ENCODE measurements around the gene LYZL6. TPM values are rescaled to one million over a fixed set of nuclear protein-coding genes. Genes with fewer than 3 reads are reported as not detected.

Gene LYZL6
- total and polyA plus RNA-seq, 8 donors: not detected

DNA sequence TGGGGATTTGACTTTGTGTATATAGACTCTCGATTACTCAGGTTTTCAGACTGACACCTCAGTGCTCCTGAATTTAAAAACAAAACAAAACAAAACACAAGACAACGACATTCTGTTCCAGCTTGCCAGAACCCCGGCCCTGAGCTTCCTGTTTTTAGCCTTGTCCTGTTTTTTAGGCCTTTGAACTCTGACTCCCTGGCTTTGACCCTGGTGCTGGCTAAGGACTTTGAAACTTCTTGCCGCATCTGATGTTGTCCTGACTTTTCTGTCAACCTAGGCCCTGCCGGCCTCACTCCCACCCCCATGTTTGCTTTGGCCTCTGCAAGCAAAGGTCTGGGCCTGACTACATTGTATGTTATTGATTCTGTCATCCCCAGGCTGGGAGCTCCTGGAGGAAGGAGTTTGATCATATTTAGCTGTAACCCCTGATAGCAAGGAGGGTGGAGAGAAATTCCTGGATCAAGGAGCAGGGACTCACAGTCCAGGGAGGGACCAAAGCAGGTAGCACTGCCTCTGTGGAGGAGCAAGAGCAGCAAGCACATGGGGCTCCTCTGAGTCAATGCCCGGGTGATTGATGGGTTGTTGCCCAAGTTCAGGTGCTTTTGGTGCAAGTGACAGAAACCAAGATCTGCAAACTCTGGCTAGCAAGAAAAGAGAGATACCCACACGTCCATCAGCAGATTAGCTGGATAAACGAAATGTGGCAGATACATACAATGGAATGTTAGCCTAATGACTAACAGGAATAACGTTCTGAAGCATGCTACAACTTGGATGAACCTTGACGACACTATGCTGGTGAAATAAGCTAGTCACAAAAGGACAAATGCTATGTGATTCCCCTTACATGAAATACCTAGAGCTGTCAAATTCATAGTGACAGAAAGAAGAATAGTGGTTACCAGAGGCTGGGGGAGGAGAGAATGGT, 30.1 kb upstream of the LYZL6 start:
- ATAC-seq: peak; percentile 55 to 82 (median 74)

DNA sequence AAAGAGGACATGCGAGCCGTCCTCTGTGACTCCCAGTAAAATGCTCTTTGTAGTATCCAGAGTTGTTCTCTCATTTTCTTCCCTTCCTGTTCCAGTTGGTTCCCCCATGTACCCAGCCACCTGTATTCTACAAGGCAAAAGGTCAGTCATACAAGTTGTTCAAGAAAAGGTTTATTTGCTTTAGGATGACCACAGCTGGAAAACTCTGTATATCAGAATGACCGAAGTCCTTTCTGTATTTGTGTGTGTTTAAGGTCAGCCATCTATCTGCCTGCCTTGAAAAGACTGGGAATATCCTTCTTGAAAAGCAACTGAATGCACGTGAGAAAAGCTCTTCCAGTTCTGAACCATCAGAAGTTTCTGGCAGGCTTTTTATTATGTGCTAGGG, 29.4 kb upstream of the LYZL6 start:
- TF ChIP-seq, protein P1, sequence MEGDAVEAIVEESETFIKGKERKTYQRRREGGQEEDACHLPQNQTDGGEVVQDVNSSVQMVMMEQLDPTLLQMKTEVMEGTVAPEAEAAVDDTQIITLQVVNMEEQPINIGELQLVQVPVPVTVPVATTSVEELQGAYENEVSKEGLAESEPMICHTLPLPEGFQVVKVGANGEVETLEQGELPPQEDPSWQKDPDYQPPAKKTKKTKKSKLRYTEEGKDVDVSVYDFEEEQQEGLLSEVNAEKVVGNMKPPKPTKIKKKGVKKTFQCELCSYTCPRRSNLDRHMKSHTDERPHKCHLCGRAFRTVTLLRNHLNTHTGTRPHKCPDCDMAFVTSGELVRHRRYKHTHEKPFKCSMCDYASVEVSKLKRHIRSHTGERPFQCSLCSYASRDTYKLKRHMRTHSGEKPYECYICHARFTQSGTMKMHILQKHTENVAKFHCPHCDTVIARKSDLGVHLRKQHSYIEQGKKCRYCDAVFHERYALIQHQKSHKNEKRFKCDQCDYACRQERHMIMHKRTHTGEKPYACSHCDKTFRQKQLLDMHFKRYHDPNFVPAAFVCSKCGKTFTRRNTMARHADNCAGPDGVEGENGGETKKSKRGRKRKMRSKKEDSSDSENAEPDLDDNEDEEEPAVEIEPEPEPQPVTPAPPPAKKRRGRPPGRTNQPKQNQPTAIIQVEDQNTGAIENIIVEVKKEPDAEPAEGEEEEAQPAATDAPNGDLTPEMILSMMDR (IDR thresholded peaks at IDR 0.05): no peak
- Histone ChIP-seq H3K27me3 (no peaks in the 10 kb centered on the region), H3K27ac (no peak overlapping the region), H3K4me1 (peaks cover 0 to 10% (median 7%) of the 10 kb centered on the region in 3 donors), H3K4me3 (no peak overlapping the region), H3K36me3 (no peaks in the 10 kb centered on the region), H3K9me3 (no peaks in the 10 kb centered on the region)
- ATAC-seq (peak in 2 of 4 donors; percentile 5 to 6), FAIRE-seq (no peak), DNase-seq (no peak)
- 63 to 68% methylated on average over 4 of the region's 4 CpGs for WGBS, 2 donors
- intact Hi-C loops (cut with DNase I): loop anchor here in 2 of 3 donors (5.0 to 10.0 kb wide), 3 partner anchors 92 to 174 kb away; partner anchors contain the start of gene CCL18 (in 1 of the 2)

More for the DNA sequence above, 30.1 kb upstream of the LYZL6 start:
- TF ChIP-seq, protein P1 (IDR thresholded peaks at IDR 0.05): no peak
- peak in 4 of 6 donors; percentile 32 to 55 (median 32) for DNase-seq
- intact Hi-C loops (cut with DNase I): loop anchor here in 2 of 3 donors (5.0 to 10.0 kb wide), 3 partner anchors 91 to 174 kb away; partner anchors contain the start of gene CCL18 (in 1 of the 2)
- no peaks in the 10 kb centered on the region for H3K27me3 ChIP-seq
- no peak overlapping the region for H3K4me3 ChIP-seq
- WGBS, 2 donors: 31 to 35% methylated on average over 10 of the region's 10 CpGs
- no peaks in the 10 kb centered on the region for H3K9me3 ChIP-seq
- FAIRE-seq: no peak
- no peaks in the 10 kb centered on the region for H3K36me3 ChIP-seq
- no peak overlapping the region for H3K27ac ChIP-seq
- peaks cover 0 to 10% (median 7%) of the 10 kb centered on the region in 3 donors for H3K4me1 ChIP-seq

DNA sequence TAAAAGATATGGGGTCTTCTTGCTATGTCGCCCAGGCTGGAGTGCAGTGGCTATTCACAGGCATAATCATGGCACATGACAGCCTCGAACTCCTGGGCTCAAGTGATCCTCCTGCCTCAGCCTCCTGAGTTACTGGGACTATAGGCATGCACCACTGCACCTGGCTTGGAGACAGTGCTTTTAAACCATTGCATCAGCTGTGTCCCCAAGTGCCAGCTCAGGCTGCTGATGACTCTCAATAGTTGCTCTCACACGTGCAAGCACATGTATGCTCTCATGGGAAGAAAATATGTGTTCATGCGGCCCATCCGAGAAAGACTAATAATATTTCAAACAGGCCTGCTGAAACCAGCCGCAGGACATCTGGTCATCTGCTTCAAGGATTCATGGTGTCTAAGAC, 29.0 kb upstream of the LYZL6 start:
- Histone ChIP-seq H3K27me3 (no peaks in the 10 kb centered on the region), H3K4me1 (peaks cover 0 to 10% (median 7%) of the 10 kb centered on the region in 3 donors), H3K9me3 (no peaks in the 10 kb centered on the region), H3K27ac (no peak overlapping the region), H3K36me3 (no peaks in the 10 kb centered on the region), H3K4me3 (no peak overlapping the region)
- ATAC-seq (no peak), FAIRE-seq (no peak), DNase-seq (no peak)
- intact Hi-C loops (cut with DNase I): loop anchor here in 2 of 3 donors (5.0 to 10.0 kb wide), 3 partner anchors 92 to 175 kb away; partner anchors contain the start of gene CCL18 (in 1 of the 2)
- WGBS, 2 donors: 86 to 99% methylated on average over 6 of the region's 6 CpGs
- TF ChIP-seq, protein P1 (IDR thresholded peaks at IDR 0.05): no peak

DNA sequence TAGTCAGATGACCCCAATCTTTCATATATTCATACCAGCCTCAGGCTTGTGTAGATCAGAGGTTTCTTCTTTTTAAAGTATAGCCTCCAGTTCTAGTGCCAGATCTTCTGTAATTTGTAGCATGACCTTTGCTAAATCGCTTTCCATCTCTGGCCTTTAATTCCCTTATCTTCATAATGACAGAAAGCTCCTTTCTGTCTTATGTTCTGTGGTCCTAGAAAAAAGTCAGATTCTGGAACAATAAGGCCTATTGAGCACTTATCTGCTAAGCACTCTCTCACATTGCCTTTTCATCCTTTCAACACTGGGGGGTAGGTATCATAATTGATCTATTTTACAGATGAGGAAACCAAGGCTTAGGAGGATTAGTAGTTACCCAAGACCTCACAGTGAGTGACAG, 28.6 kb upstream of the LYZL6 start:
- intact Hi-C loops (cut with DNase I): loop anchor here in 2 of 3 donors (5.0 to 10.0 kb wide), 3 partner anchors 93 to 175 kb away; partner anchors contain the start of gene CCL18 (in 1 of the 2)
- 71 to 75% methylated on average over 1 of the region's 1 CpG for whole genome bisulfite sequencing, 2 donors

More for the DNA sequence above, 28.6 kb upstream of the LYZL6 start:
- no peaks in the 10 kb centered on the region for H3K36me3 ChIP-seq
- FAIRE-seq (no peak), DNase-seq (no peak), ATAC-seq (no peak)
- no peaks in the 10 kb centered on the region for H3K9me3 ChIP-seq
- TF ChIP-seq, protein P1 (IDR thresholded peaks at IDR 0.05): no peak
- peaks cover 0 to 10% (median 7%) of the 10 kb centered on the region in 3 donors for H3K4me1 ChIP-seq
- no peaks in the 10 kb centered on the region for H3K27me3 ChIP-seq
- H3K27ac ChIP-seq: no peak overlapping the region
- H3K4me3 ChIP-seq: no peak overlapping the region
